Neural cell (in vitro differentiated cells): ENCODE data around the gene SIL1.

Experiments used
- CTCF ChIP-seq: fragments of 450-650 bp; IDR thresholded peaks from 2 replicates; pipeline ENCODE4 v1.5.1; 2014; ENCODE audit warnings: antibody characterized with exemption, mild to moderate bottlenecking, moderate library complexity; ENCODE audit not compliant: poor library complexity, severe bottlenecking
- EZH2 ChIP-seq: fragments of 200-600, 300-800 bp; shearing (Covaris generic), sonication (generic); IDR thresholded peaks from 2 replicates; pipeline ENCODE4 v1.6.1; 2014; ENCODE audit warnings: antibody characterized with exemption, low read length, borderline replicate concordance, mild to moderate bottlenecking; ENCODE audit not compliant: insufficient read depth, poor library complexity, severe bottlenecking

GRCh38 chr5:139105621-139106071 lies 92.5 kb downstream of the SIL1 start:
- TF ChIP-seq EZH2 (no peak), CTCF (no peak)
